HG03575 (cell line): ENCODE measurements around the gene PCGF3.
"Not testable (repeated sequence)": the region's sequence is repeated elsewhere in the genome, so short reads cannot be mapped to it uniquely, and the experiment has no call there.

Source experiments
- ATAC-seq: cut with Tn5 transposase; IDR thresholded peaks from one replicate; pipeline ENCODE4 v1.9.1; 2021; ENCODE audit not compliant: unreplicated experiment, insufficient number of reproducible peaks, low FRiP score; ENCODE audit errors: extremely low read depth

The PCGF3 gene

GRCh38 chr4:770022-770421, 64.4 kb downstream of the PCGF3 start:
- ATAC-seq, result no peak

GRCh38 chr4:771464-771863, 65.8 kb downstream of the PCGF3 start:
- ATAC-seq, result no peak

- ATAC-seq, result no peak
Measured at GRCh38 chr4:772118-772517, 66.5 kb downstream of the PCGF3 start.

GRCh38 chr4:772776-773175, 67.1 kb downstream of the PCGF3 start:
- no peak for ATAC-seq

GRCh38 chr4:773214-773613, 67.6 kb downstream of the PCGF3 start:
- ATAC-seq, result no peak

DNA sequence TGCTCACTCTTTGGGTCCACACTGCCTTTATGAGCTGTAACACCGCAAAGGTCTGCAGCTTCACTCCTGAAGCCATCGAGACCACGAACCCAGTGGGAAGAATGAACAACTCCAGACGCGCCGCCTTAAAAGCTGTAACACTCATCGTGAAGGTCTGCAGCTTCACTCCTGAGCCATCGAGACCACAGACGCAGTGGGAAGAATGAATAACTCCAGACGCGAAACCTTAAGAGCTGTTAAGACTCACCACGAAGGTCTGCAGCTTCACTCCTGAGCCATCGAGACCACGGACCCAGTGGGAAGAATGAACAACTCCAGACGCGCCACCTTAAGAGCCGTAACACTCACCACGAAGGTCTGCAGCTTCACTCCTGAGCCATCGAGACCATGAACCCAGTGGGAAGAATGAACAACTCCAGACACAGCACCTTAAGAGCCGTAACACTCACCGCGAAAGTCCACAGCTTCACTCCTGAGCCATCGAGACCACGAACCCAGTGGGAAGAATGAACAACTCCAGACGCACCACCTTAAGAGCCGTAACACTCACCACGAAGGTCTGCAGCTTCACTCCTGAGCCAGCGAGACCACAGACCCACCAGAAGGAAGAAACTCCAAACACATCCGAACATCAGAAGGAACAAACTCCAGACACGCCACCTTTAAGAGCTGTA, 68.9 kb downstream of the PCGF3 start:
- ATAC-seq, result not testable (repeated sequence)

GRCh38 chr4:775485-775884, 69.9 kb downstream of the PCGF3 start:
- not testable (repeated sequence) for ATAC-seq

- no peak for ATAC-seq
Measured at GRCh38 chr4:776743-777441, 71.3 kb downstream of the PCGF3 start.

DNA sequence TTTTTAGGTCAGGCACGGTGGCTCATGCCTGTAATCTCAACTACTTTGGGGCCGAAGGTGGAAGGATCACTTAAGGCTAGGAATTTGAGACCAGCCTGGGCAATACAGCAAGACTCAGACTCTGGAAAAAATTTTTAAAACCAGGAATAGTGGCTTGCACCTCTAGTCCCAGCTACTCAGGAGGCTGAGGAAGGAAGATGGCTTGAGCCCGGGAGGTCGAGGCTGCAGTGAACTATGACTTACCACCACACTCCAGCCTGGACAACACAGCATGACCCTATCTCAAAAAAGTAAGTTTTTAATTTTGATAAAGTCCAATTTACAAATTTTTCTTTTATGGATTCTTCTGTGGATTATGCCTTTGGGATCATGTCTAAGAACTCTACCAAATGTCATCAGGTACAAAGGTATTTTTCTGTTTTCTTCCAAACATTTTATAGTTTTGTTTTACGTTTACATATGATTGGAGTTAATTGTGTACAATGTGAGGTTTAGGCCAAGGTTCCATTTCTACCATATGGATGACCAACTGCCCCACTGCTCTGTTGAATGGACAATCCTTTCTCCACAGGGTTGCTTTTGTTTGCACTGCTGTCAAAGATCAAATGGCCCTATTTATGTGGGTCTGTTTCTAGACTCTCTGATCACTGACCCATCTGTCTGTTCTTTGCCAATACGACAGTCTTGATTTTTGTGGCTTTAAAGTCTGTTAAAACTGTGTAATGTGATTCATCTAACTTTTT, 72.1 kb downstream of the PCGF3 start:
- no peak for ATAC-seq

- ATAC-seq, result no peak
Measured at GRCh38 chr4:779555-779954, 73.9 kb downstream of the PCGF3 start.

DNA sequence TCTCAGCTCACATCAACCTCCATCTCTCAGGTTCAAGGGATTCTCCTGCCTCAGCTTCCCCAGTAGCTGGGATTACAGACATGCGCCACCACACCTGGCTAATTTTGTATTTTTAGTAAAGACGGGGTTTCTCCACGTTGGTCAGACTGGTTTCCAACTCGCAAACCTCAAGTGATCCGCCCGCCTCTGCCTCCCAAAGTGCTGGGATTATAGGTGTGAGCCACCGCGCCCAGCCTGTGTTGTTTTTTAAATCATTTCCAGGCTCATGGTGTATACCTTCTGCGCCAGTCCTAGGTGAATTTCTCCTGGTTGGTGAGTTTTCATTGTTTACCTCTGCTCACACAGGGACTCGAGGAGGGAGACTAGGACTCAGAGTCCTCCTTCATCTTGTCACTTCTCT, 74.6 kb downstream of the PCGF3 start:
- ATAC-seq, result not testable (repeated sequence)

DNA sequence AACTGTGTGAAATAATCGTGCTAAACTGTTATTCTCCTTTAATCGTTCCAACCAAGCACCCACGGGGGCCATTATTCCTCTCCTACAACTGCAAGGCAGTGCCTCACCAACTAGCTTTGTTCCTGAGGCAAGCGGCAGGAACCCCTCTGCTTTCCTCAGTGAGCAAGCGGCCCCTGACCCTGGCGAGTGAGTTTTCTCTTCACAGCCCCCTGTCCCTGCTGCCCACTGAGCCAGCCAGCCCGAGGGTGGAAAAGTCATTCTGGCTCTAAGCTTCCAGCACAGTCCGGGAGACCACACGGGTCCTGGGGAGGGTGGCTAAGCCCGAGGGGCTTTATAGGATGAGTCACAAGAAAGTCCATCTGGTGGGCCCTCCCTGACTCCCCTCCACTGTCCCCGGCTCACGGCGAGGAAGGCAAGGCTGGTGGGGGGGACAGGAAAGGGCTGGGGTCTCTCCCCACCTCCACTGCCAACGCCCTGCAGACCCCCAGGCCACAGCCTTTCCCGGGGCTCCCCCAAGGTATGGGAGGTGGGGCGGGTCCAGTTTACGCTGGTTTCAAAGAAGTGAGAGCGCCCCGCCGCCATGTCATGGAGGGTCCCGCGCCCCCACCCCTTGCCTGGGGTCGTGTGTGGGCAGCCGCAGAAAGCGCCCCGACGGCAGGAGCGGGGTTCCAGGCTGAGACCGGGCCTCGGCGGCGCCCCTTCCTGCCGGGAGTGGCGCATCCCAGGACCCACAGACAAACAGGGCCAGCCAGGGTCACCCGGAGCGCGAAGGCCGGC, 75.3 kb downstream of the PCGF3 start:
- ATAC-seq, result no peak

DNA sequence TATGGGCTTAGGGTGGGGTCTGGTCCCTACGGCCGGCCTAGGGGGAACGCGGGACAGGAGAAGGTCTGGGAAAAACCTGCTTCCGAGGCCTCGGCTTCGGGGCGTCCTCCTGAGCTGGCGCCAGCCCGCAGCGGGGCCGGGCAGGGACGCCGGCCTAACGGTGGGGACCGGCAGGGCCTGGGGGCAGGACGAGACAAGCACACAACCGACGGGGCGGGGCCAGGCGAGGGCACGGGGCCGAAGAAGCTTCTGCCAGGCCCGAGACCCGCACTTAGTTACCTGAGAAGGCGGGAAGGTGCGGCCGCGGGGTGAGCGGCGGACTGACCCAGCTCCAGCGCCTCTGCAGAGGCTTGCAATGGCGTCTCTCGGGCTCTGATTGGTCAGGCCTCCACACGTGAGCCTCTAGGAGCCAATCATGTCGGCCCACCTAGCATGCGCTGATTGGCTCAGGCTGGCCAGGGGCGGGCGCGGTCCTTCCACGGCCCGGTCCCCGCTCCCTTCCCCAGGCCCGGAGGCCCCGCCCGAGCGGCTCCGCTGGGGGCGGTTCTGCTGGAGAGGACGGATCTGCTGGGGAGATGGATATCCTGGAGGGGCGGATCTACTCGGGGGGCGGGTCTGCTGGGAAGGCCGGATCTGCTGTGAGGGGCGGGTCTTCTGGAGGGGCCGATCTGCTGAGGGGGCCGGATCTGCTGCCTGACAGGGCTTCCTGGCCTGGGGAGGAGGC, 76.0 kb downstream of the PCGF3 start:
- peak; percentile 80 for ATAC-seq

DNA sequence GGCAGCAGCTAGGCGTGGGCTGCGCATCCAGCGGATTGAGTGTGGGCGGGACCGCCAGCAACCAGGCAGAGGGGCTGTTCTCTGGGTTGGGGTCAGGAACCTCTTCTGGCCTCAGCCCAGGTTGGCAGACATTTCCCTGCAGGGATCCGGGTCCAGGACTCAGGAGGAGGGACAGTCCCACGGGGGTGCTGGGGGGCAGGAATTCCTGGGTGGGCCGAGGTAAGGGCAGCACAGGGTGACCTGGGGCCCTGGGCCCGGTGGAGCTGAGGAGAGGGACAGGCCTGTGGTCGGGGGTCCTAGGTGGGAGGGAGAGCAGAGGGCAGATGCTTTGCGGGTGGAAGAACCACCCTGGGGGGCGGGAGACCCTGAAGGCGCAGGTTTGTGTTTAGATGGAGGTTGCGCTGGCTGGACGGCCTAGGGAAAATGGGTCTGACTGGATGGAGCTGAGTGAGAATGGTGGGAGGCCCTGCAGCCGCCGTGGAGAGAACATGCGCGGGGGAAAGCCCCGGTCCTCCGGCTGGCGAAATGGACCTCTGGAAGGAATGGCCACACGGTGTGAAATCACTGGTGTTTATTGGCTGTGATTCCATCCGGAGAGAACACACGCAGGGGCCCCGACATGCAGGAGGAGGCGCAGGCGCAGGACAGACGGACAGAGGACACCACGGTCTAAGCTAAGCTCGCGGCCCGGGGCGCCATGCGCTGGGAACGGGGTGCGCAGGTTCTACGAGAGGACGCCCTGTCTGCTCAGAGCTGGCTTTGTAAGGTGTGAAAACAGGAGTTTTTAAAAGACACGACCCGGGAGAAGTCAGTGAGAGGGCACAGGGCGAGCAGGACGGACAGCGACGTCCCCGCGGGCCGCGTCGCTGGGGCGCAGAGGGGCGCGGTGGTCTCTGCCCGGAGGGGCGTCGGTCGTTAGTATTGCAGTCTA, 79.0 kb downstream of the PCGF3 start:
- no peak for ATAC-seq

- no peak for ATAC-seq
Measured at GRCh38 chr4:785332-786073, 79.9 kb downstream of the PCGF3 start.

GRCh38 chr4:786074-786741, 80.6 kb downstream of the PCGF3 start:
- ATAC-seq, result no peak

GRCh38 chr4:786861-787300, 81.2 kb downstream of the PCGF3 start:
- no peak for ATAC-seq
